GM21529 (cell line): ENCODE results near the gene USP33.
"Not testable (repeated sequence)": the region's sequence is repeated elsewhere in the genome, so short reads cannot be mapped to it uniquely, and the experiment has no call there.

Experiments used
- ATAC-seq: cut with Tn5 transposase; IDR thresholded peaks from one replicate; pipeline ENCODE4 v1.9.1; 2021; ENCODE audit not compliant: unreplicated experiment

The USP33 gene

DNA sequence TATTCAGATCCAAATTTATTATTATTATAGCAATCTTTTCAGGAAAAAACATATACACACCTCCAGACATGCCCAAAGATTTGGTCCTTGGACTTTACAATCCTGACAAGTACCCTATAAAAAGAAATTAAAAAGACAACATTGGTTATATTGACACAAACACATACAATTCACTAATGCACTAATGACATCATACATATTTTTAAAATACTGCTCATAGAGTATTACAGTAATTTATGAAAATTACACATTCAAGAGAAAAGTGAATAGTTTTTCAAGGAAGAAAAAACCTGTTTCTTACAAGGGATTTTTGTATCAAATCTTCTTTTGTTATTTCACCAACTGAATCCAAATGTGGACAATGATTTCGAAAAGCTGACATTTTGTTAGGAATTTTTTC is 18.3 kb downstream of the USP33 start:
- ATAC-seq, result no peak

DNA sequence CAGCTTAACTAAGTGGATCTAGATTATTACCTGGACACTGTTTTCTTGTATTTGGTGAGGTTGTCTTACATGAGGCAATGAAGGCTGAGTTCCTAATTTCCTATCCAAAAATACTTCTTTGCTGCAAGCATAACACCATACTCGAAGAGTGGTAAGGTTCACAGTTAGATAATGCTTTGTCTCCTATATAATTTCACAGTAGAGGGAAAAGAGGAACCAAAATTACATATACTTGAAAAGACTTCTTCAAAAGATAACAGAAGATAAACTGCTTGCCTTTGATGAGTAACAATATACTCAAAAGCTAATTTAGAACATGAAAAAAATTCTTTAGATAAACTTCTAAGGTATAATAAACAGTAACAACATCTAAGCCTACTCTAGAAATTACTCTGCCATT is 20.4 kb downstream of the USP33 start:
- no peak for ATAC-seq

DNA sequence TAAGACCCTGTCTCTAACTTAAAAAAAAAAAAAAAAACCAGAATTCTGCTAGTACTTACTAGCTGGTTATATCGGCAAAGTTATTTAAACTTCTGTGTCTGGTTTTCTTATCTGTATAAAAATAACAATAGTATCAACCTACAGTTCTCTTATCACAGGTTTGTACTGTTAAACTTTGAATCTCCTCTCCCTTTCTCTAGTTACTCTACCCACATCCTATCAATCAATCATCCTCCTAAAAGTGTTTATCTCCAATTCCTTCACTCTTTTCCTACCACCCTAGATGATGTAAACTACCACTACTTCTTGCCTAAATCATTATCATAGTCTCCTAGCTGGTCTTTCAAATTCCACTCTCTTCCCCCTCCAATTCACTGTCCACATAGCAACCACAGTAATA is 27.6 kb downstream of the USP33 start:
- no peak for ATAC-seq

DNA sequence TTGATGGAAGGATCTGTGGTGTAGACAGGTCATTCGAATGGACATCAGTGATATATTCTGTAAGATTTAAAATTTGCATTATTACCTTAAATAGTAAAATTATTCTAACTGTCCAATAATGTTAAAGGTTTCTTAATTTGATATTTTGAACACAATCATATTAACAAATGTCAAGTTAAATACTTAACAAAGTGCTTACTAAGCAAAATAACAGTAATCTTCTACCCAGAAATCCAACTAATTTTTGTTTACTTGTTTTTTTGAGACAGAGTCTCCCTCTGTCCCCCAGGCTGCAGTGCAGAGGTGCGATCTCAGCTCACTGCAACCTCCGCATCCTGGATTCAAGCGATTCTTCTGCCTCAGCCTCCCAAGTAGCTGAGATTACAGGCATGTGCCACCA is 33.9 kb downstream of the USP33 start:
- no peak for ATAC-seq

DNA sequence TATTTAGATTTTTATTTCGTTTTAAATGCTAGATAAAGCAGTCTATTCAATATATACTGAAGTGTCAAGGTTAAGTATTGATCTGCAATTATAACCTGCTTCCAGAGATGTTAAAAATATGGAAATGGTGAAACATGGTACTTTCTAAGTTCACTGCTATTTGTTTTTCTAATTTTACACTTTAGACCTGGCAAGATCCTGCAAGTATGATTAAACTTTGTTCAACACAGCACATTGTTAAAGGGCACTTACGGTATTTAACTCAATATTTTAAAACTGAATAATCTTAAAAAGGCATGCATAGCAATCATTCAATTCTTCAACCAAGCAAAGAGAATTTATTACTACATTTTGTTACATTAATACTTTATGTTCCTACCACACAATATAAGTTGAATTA is 41.5 kb downstream of the USP33 start:
- no peak for ATAC-seq

DNA sequence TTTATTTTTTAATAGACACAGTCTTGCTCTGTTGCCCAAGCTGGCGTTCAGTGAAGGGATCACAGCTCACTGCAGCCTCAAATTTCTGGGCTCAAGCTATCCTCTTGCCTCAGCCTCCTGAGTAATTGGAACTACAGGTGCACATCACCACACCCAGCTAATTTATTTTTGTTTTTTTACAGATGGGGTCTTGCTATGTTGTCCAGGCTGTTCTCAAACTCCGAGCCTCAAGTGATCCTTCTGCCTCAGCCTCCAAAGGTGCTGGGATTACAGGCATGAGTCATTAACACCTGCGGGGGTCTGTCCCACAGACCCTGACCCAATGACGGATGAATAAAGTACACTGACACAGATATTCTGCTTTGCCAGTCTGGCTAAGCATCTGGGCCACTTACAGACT is 43.6 kb downstream of the USP33 start:
- ATAC-seq, result no peak

DNA sequence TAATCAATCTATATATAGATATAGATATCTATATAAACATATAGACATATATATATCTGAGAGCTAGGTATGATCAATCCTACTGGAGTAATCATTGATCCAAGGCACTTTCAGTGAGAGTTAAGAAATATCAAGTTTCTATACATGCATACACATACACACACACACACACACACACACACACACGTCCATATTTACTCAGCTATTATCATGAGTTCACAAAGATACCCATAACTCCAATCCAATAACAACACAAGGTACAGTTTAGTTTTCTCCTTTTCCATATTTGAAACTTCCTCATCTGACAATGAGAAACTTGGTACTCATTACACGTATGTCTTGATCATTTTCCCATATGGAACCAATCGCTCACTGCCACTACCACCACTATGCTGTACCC is 49.9 kb downstream of the USP33 start:
- ATAC-seq, result no peak

DNA sequence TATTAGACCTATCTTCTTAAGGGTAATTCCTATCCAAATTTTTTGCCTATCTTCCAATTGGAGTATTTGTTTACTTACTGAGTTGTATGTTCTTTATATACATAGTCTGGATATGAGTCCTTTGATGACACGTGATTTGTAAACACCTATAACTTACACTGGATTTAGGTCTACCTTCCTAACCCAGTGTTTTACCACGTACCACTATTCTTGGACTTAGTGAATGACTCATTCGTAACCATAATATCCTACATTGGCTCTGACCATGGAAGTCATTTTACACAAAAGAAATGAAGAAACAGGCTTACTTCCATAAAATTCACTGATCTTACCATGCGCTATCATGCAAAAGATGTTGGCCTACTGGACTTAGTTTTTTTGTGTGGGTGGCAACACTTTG is 53.3 kb downstream of the USP33 start:
- ATAC-seq, result no peak

DNA sequence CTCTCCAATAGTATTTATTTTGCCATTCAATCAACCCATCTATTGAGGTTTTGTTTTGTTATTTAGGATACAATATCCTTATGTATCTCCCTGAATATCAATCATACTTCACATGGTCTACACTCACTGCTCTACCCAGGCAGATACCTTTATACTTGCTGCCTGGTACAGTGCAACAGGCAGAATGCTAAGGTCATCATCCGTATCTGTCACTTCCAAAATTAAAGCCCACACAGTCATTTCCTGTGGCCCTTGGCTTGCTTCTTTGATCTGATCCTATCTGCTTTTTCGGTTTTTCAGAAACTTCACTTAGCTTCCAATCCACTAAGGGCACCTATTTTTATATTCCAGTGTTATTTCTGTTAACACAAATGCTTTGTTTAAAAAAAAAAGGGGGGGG is 54.9 kb downstream of the USP33 start:
- ATAC-seq, result no peak

DNA sequence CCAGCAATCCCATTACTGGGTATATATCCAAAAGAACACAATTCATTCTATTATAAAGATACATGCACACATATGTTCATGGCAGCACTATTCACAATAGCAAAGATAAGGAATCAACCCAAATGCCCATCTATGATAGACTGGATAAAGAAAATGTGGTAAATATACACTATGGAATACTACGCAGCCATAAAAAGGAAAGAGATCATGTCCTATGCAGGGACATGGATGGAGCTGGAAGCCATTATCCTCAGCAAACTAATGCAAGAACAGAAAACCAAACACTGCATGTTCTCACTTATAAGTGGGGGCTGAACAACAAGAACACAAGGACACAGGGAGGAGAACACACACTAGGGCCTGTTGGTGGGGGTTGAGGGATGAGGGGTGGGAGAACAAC is 60.0 kb downstream of the USP33 start:
- ATAC-seq, result not testable (repeated sequence)

DNA sequence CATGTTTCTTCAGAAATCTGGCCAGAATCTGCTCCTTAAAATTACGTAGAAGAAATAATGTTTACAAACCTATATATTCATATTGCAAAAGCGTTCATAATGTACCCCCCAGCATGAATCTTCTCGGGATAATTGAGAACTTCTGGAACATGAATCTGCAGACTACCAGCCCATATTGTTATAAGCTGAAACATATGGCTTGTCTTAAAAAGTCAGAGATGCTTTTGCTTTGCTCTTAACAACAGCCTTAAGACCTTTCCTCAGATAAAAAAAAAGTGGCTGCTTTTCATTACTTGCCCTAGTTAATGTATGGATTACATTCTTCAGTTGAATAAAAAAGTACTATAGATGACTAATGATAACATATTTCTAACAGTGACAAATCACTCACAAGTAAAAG is 62.2 kb downstream of the USP33 start:
- ATAC-seq, result no peak

DNA sequence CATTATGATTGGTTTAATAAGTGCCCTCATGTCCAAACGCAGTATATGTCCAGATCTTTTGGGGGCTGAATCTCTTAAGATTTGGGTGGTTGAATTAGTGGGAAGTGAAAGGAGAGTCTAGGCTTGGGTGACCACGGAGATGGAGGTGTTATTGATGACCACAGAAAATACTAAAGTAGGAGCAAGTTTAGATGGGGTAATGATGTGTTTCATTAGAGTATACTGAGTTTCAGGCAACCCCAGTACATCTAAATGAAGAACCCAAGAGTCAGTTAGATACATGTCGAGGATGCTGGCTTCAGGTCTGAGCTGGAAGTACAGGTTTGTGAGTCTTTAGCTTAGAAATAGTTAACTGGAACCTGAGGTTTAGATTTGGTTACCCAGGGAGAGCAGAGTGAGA is 70.7 kb downstream of the USP33 start:
- ATAC-seq, result no peak

DNA sequence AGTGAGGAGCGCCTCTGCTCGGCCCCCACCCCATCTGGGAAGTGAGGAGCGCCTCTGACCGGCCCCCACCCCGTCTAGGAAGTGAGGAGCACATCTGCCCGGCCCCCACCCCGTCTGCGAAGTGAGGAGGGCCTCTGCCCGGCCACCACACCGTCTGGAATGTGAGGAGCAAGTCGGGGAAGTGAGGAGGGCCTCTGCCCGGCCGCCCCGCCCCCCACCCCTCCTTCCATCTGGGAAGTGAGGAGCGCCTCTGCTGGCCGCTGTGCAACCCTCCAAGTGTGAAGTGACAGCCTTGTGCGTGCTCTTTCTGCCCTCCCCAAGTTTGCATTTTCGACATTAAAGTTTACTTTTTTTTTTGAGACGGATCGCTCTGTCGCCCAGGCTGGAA is 72.1 kb downstream of the USP33 start:
- ATAC-seq, result no peak

DNA sequence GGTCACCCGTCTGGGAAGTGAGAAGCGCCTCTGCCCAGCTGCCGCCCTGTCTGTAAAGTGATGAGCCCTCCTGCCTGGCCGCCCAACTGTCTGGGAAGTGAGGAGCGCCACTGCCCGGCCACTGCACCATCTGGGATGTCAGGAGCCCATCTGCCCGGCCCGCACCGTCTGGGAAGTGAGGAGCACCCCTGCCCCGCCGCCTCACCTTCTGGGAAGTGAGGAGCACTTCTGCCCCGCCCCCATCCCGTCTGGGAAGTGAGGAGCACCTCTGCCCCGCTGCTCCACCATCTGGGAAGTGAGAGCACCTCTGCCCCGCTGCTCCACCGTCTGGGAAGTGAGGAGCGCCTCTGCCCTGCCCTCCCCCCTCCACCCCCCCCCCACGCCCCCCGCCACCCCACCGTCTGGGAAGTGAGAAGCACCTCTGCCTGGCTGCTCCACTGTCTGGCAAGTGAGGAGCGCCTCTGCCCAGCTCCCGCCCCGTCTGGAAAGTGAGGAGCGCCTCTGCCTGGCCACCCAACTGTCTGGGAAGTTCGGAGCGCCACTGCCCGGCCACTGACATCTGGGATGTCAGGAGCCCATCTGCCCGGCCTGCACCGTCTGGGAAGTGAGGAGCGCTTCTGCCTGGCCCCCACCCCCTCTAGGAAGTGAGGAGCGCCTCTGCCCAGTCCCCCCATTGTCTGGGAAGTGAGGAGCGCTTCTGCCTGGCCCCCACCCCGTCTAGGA is 72.7 kb downstream of the USP33 start:
- no peak for ATAC-seq

DNA sequence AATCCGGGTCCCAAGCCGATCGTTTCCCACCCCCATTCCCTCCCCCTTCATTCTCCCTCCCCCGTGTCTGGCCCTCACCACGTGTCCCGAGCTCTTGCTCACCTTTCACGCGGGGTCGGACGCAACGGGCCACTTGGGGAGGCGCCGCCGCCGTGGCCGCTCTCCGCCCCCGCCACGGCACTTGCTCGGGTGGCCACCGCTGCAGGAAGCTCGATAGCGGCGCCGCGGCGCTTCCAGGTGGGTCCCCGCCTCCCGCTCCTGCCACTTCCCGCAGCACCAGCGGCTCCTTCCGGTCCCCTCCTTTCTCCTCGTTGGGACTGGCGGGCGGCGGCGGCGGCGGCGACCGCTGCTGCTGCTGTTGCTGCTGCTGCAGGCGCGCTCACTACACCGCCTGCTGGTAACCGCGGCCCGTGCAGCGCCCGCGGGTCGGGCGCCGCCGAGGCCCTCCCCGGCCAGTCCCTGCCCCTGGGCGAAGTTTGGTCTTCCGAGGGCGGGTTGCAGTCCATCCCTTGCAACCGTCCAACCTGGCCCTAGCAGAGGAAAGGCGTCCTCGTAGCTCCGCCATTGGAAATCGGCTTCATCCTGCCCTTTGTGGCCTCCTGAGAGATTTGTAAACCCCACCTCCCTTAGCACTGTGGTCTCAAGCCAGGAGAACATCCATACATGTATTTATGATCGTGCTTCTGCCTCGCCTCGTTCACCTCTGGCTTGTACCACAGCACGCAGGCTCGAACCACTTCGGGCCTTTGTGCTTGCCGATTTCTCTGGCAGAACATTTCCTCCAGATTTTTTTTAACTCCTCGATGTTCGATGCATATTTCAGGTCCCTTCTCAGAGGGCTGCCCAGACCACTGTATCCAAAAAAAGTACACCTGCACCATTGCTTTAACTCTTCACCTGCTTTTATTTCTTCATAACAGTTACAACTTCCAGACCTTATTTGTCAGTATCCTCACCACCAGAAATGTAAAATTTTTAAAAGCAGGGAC is 76.2 kb downstream of the USP33 start:
- ATAC-seq, result peak; percentile 72

DNA sequence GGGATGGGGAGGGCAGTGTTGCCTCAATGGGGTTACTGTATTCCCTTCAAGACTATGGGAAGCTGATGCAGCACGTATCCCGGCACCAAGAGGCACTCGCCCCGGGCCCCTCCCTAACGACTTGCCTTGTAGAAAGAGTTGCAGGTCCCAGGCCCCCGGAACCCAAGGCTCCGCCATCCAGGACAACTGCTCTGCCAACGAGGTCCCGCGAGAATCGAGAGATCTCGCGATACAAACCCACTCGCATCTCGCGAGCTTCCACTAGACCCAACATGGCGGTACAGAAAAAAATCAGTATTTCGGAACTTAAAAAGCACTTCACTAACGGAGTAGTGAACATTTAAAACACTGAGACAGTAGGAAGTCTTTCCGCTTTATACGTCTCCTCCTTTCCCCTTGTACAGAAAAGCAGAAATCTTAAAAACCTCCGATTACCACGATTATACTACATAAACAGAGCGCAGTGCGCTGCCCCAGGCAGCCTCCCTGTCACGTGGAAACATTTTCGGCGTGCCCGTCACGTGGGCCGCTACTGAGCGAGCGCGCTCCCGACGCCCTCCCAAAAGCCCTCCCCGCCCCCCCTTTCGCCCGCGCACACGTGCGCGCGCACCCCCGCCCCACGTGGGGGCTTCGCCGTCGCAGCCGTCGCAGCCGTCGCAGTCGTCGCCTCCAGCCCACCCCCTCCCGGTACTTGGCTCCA is 77.0 kb downstream of the USP33 start, which contains the start of gene ZZZ3:
Gene ZZZ3, minus strand, starts transcription at position 199 of the 700 bp plus-strand sequence. CDS start 49,304 bp downstream, outside the sequence.
- peak; percentile 71 for ATAC-seq

DNA sequence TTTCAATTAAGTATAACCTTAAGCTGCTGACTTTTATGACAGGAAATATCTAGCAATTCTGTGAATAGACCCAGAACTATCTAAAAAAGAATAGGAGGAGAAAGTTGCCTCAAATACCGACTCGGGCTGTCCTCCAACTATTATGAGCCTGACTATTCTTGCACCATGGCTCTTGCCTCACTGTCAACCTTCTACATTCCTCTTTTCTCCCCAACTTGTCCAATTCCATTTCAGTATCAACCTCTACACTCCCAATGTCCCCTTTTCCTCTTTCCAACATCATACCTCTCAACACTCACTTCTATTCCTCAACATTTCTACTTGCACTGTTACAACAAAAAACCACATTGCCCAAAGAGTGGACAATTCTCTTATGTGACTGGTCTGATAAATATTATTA is 79.5 kb downstream of the USP33 start:
- no peak for ATAC-seq

DNA sequence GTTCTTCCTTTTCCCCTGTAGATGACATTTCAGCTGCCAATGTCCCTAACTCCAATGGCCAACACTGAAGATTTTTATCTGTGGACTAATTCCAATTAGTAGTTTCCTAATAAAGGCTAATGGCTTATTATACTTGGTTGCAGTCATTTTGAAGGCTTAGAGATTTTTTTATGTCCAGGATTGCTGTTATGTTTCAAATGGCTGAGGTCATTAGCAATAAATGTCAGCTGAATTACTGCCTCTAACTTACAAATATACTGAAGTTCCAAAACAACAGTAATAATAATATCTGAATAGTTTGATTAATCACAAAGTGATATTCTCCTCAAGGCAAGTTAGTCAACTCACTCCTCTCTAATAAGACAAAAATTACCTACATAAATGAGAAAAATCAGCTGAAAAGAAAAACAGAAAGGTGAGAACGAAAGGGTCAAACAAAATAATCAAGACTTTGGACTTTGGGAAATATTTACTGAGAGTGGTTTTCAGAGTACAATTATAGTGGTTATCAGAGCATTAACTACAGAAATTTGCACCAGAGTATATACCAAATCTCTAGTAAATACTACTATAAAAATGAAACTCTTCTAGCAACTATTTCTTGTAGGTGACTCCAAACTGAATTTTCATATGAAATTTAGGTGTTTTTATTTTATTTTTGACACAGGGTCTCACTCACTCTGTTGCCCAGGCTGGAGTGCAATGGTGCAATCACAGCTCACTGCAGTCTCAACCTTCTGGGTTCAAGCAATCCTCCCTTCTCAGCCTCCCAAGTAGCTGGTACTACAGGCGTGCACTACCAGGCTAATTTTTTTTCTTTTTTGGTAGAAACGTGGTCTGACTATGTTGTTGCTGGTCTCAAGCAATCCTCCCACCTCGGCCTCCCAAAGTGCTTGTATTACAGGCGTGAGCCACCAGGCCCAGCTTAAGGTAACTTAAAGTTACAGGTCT is 80.7 kb downstream of the USP33 start:
- no peak for ATAC-seq

DNA sequence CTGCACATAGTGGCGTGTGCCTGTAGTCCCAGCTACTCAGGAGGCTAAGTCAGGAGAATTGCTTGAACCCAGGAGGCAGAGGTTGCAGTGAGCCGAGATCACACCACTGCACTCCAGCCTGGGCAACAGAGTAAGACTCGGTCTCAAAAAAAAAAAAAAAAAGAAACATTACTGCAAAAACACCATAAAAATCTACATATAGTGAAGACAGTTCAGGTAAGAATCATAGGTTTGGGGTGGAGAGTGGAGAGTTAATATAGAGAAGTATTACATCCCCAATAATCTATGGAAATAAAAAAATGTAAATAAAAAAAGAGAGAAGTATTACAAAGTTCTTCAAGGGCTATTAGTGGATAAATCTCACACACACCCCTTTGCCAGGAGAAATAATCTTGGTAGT is 84.8 kb downstream of the USP33 start:
- ATAC-seq, result not testable (repeated sequence)

DNA sequence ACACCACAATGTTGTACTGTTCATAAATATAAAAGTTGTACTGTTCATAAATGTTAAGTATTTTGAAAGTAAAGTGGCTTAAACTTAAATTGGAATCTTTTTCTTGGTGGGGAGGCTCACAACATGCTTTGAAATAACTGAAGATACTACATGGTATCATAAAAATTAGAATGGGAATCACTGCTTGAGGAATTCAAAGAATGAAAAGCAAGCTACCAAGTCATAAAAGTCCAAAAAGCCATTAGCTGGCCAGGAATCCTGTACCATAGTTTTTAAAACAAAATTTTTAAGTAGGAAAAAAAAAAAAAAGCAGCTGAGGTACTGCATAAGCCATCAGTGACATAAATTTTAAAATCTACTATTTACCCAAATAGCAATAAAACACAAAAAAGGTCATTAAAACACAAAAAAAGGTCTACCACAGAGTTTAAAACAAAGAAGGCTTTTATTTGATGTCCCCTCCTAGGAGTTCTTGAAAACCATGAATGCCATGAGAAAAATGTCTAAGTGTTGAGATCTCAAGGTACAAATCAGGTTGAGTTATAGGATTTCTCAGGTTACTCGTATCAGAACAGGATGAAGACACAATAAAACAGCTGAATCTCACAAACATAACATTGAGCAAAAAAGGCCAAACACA is 85.8 kb downstream of the USP33 start:
- no peak for ATAC-seq
